OCI-LY7 (cell line): ENCODE results near the gene ADCY7. TPM values are rescaled to one million over a fixed set of nuclear protein-coding genes. Genes with fewer than 3 reads are reported as not detected.

Experiments
- BruUV-seq: library from RNA; stranded (reverse); fragments of 400-500 nt; replicated peaks from 2 replicates; lab custom pipeline; 2021; lab: Mats Ljungman, UMichigan
- CTCF ChIA-PET: fragments of 300-600 bp; sonication (Branson Sonifier 250); formaldehyde crosslinking; loops from one replicate; lab custom pipeline; 2022; ENCODE audit warnings: antibody characterized with exemption; ENCODE audit not compliant: unreplicated experiment; lab: Charles Lee
- POLR2A ChIA-PET: fragments of 300-600 bp; sonication (Branson Sonifier 250); formaldehyde crosslinking; loops from one replicate; lab custom pipeline; 2022; ENCODE audit warnings: antibody characterized with exemption; lab: Charles Lee
- DNase-seq: peaks from one replicate; pipeline ENCODE4 v3.0.0-alpha.2; 2015; ENCODE audit warnings: low spot score
- H2AFZ ChIP-seq: fragments of 200-600 bp; sonication (generic), shearing (Covaris generic); 2 replicates; pipeline ENCODE4 v1.6.1; 2014; ENCODE audit warnings: mild to moderate bottlenecking, antibody characterized with exemption, low read length, moderate library complexity
- H3K27ac ChIP-seq: fragments of 200-600 bp; sonication (generic); 2 replicates; pipeline ENCODE4 v1.5.1; 2014; ENCODE audit warnings: mixed run types, low read depth, mild to moderate bottlenecking, moderate library complexity, low read length, inconsistent platforms; ENCODE audit not compliant: poor library complexity, severe bottlenecking
- H3K36me3 ChIP-seq: fragments of 200-600 bp; sonication (generic); 2 replicates; pipeline ENCODE4 v1.6.1; 2014; ENCODE audit warnings: mild to moderate bottlenecking, antibody characterized with exemption, low read length, moderate library complexity, mixed read lengths; ENCODE audit not compliant: insufficient read depth
- H3K4me1 ChIP-seq: fragments of 200-600 bp; sonication (generic); 2 replicates; pipeline ENCODE4 v1.5.1; 2014; ENCODE audit warnings: mild to moderate bottlenecking, low read length; ENCODE audit not compliant: insufficient read depth, poor library complexity, severe bottlenecking
- H3K4me2 ChIP-seq: fragments of 200-600 bp; sonication (generic); 2 replicates; pipeline ENCODE4 v1.6.1; 2014; ENCODE audit warnings: mild to moderate bottlenecking, low read length
- H3K4me3 ChIP-seq: fragments of 200-600 bp; sonication (generic); 2 replicates; pipeline ENCODE4 v1.5.1; 2014; ENCODE audit warnings: mild to moderate bottlenecking, low read depth, low read length; ENCODE audit not compliant: poor library complexity, severe bottlenecking
- H3K79me2 ChIP-seq: fragments of 200-600 bp; sonication (generic); 2 replicates; pipeline ENCODE4 v1.6.1; 2016; ENCODE audit warnings: low read depth, mild to moderate bottlenecking, low read length, moderate library complexity, mixed read lengths; ENCODE audit not compliant: insufficient read depth
- H3K9me2 ChIP-seq: fragments of 200-600 bp; sonication (generic); 2 replicates; pipeline ENCODE4 v1.6.1; 2016; ENCODE audit warnings: mild to moderate bottlenecking, low read length, mixed read lengths; ENCODE audit not compliant: insufficient read depth
- H3K9me3 ChIP-seq: fragments of 200-600 bp; sonication (generic); 2 replicates; pipeline ENCODE4 v1.6.1; 2014; ENCODE audit warnings: mild to moderate bottlenecking, mixed run types, low read length, mixed read lengths
- H4K20me1 ChIP-seq: fragments of 200-600 bp; sonication (generic); 2 replicates; pipeline ENCODE4 v1.6.1; 2014; ENCODE audit warnings: mild to moderate bottlenecking, antibody characterized with exemption, low read length, moderate library complexity, mixed read lengths; ENCODE audit not compliant: insufficient read depth
- CTCF ChIP-seq: fragments of 200-600 bp; sonication (generic); conservative IDR thresholded peaks from 2 replicates; pipeline ENCODE4 v1.5.1; 2014; ENCODE audit warnings: mild to moderate bottlenecking, antibody characterized with exemption, low read length, moderate library complexity, mixed read lengths
- EZH2phosphoT487 ChIP-seq: fragments of 200-600 bp; sonication (generic); IDR thresholded peaks from 2 replicates; pipeline ENCODE4 v1.6.1; 2018; ENCODE audit warnings: low read depth, borderline replicate concordance, mild to moderate bottlenecking, mixed run types, antibody characterized with exemption, low read length, moderate library complexity, mixed read lengths
- intact Hi-C: fragments of 100-400 bp; cut with micrococcal nuclease; formaldehyde crosslinking; loops from one replicate; pipeline ENCODE4 v1.10.0; 2022; ENCODE audit not compliant: unreplicated experiment
- total RNA-seq, 2 experiments: library from RNA; depleted of rRNA in 1 of 2; stranded (reverse); fragments of >200 nt in 1 of 2; shearing (Covaris generic) in 1 of 2; gene quantifications; 2 replicates each; pipeline ENCODE4 v1.2.3, GENCODE V29; 2014 to 2022

Gene ADCY7
- total RNA-seq, 2 experiments from 2014 or later: 49.9 to 77.7 TPM

GRCh38 chr16:50247123-50247905, 19.0 kb upstream of the ADCY7 start:
- BruUV-seq: no TSS peak
- Histone ChIP-seq H3K4me1 (no peaks in the 10 kb centered on the region), H3K9me2 (no peaks in the 10 kb centered on the region), H3K27ac (no peak overlapping the region), H3K79me2 (no peaks in the 10 kb centered on the region), H3K9me3 (no peaks in the 10 kb centered on the region), H4K20me1 (no peaks in the 10 kb centered on the region), H3K4me2 (no peak overlapping the region), H3K36me3 (no peaks in the 10 kb centered on the region), H2AFZ (no peak overlapping the region), H3K4me3 (no peak overlapping the region)
- POLR2A ChIA-PET: interaction anchor here (0.7 kb wide), 1 partner anchor 37 kb away, joined by 3 read pairs; no protein-coding TSS in a partner anchor
- intact Hi-C loops: no loop called here
- no peak for DNase-seq
- CTCF ChIA-PET: interaction anchor here (0.6 kb wide), 1 partner anchor 14 kb away, joined by 3 read pairs; no protein-coding TSS in a partner anchor
- no peak for TF ChIP-seq CTCF
- no peak for TF ChIP-seq EZH2phosphoT487

DNA sequence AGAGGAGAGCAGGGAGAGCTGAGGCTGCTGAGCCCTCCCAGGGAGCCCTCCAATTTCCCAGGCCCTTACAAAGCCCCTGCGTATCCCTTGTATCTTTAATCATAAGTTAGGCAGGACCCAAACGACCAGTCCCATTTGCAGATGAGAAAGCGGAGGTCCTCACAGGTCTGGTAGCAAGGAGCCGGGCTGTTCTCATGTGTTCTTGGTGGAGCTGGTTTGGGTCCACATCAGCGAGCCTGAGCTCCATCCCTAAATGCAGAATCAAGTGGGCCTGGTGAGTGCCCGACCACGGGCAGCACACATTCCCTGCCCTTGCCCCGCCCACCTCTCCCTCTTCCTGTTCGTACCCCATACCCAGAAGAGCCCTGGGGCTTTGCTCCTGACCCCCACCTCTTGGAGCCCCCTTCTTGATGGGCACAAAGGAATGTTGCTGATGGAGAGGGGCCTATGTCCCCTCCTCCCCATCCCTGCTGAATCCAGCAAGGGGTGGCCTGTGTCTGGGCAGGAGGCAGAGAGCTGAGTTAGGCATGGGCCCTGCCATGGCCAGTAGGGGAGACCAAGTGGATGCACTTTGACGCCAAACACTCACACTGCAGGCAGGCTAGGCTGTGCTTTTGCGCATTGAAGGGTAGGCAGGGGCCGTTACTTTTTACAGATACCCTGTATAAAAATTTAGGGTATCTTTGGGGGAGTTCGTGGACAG, 18.3 kb upstream of the ADCY7 start:
- DNase-seq: no peak
- Histone ChIP-seq H3K4me3 (no peak overlapping the region), H3K9me2 (no peaks in the 10 kb centered on the region), H3K4me2 (no peak overlapping the region), H3K36me3 (no peaks in the 10 kb centered on the region), H3K27ac (no peak overlapping the region), H2AFZ (no peak overlapping the region), H3K79me2 (no peaks in the 10 kb centered on the region), H4K20me1 (no peaks in the 10 kb centered on the region), H3K9me3 (no peaks in the 10 kb centered on the region), H3K4me1 (no peaks in the 10 kb centered on the region)
- no TSS peak for BruUV-seq
- intact Hi-C loops: no loop called here
- ChIA-PET POLR2A (interaction anchor here (0.6 kb wide), 1 partner anchor 32 kb away, joined by 5 read pairs; no protein-coding TSS in a partner anchor), CTCF (no interaction called here)
- TF ChIP-seq EZH2phosphoT487: no peak
- TF ChIP-seq CTCF: no peak
